Stimulated activated CD4-positive, alpha-beta T cell treated with anti-CD3 and anti-CD28 coated beads, TNF-alpha, amount 100 ng/mL, for 1 hour (primary cell): Measurements from ENCODE around the gene ZNF564.
"Not testable (repeated sequence)": the region's sequence is repeated elsewhere in the genome, so short reads cannot be mapped to it uniquely, and the experiment has no call there.

Experiments
- DNase-seq, 3 donors: peaks; one replicate each; pipeline ENCODE4 v3.0.0-alpha.2; 2020; ENCODE audit warnings: low read depth in 3 of 3, low spot score in 1 of 3

The ZNF564 gene

DNA sequence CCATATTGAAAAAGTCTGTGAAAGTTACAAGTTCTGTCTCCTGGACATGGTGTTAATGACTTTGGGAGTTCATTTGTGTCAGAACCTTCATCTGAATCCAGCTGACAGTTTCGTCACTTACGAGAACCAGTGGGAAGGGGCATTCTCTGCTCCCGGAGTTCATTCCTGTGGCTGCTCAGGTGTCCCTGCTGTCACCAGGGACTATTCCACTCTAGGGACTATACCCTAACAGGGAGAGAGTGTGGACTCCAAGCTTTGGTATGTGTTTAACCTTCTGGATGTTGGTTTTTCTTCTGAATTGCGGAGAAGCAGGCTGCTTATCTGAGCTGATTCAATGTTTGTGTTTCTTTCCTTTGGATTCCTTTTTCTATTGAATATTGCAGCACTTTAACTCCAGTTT is 54.2 kb downstream of the ZNF564 start:
- no peak for DNase-seq

DNA sequence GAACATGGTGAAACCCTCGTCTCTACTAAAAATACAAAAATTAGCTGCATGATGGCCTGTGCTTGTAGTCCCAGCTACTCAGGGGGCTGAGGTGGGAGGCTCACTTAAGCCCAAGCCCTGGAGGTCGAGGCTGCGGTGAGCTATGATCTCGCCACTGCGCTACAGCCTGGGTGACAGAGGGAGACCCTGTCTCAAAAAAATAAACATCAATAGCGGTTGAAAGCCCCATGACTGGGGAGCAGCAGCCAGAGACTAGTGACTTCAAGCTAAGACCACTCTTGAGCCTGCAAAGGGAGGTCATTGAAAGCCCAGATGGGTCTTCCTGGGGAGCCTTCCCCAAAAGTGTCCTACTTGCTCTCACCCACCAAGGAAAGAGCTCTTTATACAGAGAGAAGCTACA is 54.8 kb downstream of the ZNF564 start:
- DNase-seq: no peak

DNA sequence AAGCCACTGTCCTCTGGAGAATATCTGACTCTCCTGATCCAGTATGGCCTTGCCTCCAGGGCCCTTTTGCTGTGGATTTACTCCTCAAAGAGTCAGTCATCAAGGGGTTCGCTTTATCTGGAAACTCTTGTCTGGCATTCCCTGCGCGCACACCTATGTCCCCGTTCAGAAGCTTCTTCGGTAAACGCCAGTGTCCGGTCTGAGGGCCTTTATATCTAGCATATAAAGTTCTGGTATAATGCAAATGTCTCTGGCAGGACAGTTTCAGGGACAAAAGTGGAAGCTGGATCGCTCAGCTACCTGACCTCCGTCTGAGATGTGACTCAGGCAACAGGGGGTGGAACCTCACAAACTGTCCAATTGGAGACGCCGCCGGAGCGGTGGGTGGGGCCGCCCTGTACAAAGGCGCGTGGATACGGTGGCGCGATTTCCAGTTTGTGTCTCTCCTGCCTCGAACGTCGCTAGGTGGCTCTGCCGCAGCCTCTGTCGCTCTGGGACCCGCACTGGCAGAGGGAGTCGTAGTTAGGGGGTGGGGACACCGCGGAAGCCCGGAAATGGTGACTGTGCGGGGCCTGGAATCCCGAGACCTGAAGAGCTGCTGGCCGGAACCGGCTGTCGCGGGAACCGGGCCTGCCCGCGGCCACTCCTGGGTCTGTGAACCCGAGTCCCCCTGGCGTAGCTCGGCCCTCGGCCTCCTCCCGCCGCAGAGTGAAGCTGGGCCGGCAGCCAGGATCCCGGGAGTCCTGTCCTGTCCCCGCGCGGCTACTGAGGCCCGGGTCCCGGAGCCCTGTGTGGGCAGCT is 56.1 kb downstream of the ZNF564 start:
- peak; percentile 79 to 85 (median 80) for DNase-seq

DNA sequence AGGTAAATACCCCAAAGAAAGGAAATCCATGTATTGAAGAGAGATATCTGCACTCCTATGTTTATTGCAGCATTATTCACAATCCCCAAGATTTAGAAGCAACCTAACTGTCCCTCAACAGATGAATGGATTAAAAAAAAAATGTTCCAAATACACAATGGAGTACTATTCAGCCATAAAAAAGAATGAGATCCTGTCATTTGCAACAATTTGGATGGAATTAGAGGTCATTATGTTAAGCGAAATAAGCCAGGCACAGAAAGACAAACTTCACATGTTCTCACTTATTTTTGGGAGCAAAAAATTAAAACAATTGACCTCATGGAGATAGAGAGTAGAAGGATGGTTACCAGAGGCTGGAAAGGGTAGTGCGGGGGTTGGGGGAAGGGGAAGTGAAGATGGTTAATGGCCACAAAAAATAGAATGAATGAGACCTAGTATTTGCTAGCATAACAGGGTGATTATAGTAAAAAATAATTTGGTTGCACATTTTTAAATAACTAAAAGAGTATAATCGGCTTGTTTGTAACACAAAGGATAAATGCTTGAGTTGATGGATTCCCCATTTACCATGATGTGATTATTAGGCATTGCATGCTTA is 56.9 kb downstream of the ZNF564 start:
- no peak for DNase-seq

DNA sequence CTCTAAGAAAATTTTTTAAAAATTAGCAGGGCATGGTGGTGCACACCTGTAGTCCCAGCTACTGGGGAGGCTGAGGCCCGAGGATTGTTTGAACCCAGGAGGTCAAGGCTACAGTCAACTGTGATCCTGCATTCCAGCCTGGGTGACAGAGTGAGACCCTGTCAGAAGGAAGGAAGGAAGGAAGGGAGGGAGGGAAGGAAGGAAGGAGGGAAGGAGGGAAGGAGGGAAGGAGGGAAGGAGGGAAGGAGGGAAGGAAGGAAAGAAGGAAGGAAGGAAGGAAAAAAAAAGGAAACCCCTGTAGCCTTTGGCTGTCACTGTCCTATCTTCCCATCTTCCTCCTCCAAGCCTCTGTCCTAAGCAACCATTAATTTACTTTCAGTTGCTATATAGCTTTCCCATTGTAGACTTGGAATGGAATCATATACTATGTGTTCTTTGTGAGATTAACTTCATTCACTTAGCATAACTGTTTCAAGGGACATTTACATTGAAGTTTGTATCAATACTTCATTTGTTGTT is 65.0 kb downstream of the ZNF564 start:
- not testable (repeated sequence) for DNase-seq

DNA sequence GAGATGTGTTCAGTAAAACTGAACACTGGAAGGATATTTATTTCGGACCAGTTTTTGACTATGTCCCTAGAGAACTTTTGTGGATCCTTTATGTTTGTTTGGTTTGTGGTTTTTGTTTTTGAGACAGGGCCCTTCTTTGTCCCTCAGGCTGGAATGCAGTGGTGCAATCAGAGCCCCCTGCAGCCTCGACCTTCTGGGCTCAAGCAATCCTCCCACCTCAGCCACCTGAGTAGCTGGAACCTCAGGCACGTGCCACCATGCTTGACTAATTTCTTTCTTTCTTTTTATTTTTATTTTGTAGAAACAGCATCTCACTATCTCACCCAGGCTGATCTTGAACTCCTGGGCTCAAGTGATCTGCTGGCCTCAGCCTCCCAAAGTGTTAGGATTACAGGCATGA is 65.7 kb downstream of the ZNF564 start:
- no peak for DNase-seq

DNA sequence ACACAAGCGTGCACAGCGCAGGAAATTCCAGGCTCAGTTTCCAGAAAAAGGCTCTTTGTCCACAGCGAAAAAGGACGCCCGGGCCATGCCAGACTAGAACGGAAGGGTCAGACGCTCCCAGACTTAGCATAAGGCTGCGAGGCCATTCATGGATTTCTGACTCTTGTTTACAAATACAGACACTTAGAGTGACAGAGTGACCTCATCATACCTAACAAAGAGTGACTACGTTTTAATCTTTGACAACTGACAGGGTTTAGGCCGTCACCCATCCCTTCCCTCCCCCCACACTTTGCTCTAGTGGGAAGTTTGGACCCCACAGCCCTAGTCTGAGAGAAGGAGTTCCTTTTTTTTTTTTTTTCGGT is 66.2 kb downstream of the ZNF564 start:
- no peak for DNase-seq

DNA sequence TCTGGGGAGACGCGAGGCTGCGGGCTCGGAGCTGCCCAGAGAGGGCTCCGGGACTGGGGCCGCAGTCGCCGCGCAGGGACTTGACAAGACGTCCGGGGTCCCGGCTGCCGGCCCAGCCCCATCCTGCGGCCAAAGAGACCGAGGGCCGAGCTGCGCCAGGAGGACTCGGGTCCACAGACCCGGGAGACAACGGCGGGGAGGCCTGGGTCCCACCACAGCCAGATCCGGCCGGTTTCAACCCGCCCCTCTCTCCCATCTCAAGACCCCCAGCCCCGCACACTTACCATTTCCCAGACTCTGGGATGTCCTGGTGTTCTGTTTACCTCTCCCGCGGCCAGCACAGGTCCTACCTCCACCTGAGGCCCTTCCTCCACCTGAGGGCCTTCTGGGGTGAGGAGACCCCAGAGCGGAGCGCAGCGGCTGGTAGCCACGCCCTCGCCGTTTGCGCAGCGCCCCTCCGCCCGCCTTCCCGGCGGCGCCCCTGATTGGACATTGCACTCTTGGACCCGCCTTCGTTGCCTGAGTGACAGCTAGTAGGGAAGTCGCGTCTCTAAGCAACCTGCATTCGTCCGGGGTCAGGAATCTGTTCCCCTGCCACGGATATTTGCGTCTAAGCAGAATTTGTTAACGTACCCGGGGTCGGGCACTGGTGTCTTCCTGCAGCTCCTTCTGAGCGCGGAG is 66.8 kb downstream of the ZNF564 start, which contains the start of gene ZNF709:
TSS of gene ZNF709 (minus strand) at position 446 of the 681 bp plus-strand sequence. CDS start at position 287, 159 bp downstream.
- peak; percentile 60 to 83 (median 79) for DNase-seq

DNA sequence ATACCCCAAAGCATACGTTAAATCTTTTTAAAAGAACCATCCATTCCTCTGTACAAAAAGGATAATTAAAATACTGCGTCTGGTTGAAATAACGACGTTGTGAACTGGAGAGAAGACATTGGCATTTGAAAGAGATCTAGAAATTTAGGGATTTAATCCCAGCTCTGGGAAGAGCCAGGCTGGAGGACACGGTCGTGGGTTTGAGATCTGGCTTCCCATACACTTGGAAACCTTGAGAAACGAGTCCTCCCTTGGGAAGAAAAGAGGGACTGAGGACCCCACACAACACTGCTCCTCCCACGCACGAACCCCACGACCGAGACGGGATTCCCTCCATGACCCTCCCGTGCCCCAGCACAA is 67.3 kb downstream of the ZNF564 start:
- DNase-seq: no peak

DNA sequence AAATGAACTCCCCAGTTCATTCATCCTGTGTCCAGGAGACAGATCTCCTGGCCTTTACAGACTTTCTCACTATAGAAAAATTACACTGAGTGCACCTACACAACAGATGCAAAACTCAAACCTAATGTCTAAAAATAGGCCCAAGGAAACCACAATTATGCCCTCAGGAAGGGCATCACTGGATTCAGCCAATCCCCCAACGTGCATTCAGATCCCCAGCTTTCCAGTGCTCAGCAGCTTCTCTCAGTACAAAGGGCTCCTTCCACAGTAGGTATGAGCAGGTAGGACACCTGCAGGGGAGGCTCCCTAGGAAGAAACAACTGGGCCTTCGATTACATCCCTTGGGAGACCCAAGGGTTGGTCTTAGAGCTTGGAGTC is 68.8 kb downstream of the ZNF564 start:
- DNase-seq: no peak

DNA sequence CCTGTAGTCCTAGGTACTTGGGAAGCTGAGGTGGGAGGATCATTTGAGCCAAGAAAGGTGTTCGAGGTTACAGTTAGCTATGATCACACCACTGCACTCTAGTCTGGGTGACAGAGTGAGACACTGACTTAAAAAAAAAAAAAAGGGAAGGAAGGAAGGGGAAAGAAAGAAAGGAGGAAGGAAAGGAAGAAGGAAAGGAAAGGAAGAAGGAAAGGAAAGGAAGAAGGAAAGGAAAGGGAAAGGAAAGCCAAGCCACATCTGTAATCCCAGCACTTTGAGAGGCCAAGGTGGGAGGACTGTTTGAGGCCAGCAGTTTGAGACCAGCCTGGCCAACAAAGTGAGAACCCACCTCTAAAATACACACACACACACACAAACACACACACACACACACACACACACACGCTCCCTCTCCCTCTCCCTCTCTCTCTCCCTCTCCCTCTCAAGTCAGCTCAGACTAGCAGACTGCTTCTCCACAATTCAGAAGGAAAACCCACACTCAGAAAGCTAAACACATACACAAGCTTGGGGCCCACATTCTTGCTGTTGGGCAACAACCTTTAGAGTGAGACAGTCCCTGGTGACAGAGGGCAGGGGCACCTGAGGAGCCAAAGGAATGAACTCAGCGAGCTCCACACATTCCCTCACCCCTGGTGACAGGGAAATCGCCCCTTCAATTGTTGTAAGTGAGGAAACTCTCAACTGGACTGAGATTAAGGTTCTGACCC is 69.3 kb downstream of the ZNF564 start:
- no peak for DNase-seq

DNA sequence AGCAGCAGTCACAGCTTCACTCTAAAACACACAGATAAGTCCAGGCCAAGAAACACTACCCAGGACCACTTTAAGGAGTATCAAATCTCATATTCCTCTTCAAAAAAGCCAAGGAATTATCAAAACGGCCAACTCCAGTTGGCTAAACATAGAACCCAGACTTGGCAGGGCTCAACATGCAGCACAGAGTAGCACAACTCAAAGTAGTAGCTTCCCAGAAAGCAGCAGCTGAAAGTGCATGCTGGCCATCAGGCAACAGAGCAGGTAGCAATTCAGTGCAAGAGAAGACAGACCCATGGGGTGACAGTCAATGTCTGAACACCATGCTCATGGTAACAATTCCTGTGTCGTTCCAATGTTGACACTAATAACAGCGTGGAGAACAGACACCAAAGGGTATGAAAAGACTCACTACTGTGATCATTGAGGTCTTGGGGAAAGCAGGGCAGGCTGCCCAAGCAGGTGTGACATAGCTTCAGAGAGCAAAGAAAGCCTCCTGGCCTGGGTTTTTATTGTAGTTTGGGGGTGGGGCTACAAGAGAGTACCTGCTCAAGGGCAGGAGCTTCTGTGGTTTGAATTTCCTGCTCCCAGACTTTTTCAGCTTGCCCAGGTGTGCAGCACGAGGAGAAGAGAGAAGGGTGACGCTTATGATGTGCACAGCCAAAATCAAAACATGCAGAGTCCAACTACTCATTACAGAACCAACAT is 72.9 kb downstream of the ZNF564 start:
- DNase-seq: no peak
